B cell (primary cell): ENCODE measurements around the gene ENOX1.

Experiments
- EZH2 ChIP-seq: IDR thresholded peaks from 2 replicates; pipeline ENCODE4 v1.6.1; 2012; ENCODE audit warnings: borderline replicate concordance, low read depth, mild to moderate bottlenecking, moderate library complexity, low read length; ENCODE audit not compliant: insufficient read depth, poor library complexity, severe bottlenecking
- TF ChIP-seq, protein P1 (sequence below): fragments of 200-600 bp; IDR thresholded peaks from one replicate; pipeline ENCODE4 v1.8.0; 2022; ENCODE audit warnings: antibody characterized with exemption, mild to moderate bottlenecking

- TF ChIP-seq, protein P1, sequence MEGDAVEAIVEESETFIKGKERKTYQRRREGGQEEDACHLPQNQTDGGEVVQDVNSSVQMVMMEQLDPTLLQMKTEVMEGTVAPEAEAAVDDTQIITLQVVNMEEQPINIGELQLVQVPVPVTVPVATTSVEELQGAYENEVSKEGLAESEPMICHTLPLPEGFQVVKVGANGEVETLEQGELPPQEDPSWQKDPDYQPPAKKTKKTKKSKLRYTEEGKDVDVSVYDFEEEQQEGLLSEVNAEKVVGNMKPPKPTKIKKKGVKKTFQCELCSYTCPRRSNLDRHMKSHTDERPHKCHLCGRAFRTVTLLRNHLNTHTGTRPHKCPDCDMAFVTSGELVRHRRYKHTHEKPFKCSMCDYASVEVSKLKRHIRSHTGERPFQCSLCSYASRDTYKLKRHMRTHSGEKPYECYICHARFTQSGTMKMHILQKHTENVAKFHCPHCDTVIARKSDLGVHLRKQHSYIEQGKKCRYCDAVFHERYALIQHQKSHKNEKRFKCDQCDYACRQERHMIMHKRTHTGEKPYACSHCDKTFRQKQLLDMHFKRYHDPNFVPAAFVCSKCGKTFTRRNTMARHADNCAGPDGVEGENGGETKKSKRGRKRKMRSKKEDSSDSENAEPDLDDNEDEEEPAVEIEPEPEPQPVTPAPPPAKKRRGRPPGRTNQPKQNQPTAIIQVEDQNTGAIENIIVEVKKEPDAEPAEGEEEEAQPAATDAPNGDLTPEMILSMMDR: no peak
- TF ChIP-seq EZH2: no peak
Measured at GRCh38 chr13:43475140-43475539, 311.6 kb downstream of the ENOX1 start.
